GM12891 (cell line): ENCODE results near the gene GATA5.

Experiments
- PAX5 ChIP-seq: IDR thresholded peaks from 2 replicates; pipeline ENCODE4 v1.6.1; 2011; ENCODE audit warnings: low read length, moderate library complexity, mild to moderate bottlenecking; ENCODE audit not compliant: insufficient read depth, severe bottlenecking
- POLR2A ChIP-seq: IDR thresholded peaks from 2 replicates; pipeline ENCODE4 v1.6.1; 2011; ENCODE audit warnings: low read depth, low read length, control low read depth
- POLR2AphosphoS5 ChIP-seq: IDR thresholded peaks from 2 replicates; pipeline ENCODE4 v1.6.1; 2011; ENCODE audit warnings: low read depth, low read length, control low read depth

DNA sequence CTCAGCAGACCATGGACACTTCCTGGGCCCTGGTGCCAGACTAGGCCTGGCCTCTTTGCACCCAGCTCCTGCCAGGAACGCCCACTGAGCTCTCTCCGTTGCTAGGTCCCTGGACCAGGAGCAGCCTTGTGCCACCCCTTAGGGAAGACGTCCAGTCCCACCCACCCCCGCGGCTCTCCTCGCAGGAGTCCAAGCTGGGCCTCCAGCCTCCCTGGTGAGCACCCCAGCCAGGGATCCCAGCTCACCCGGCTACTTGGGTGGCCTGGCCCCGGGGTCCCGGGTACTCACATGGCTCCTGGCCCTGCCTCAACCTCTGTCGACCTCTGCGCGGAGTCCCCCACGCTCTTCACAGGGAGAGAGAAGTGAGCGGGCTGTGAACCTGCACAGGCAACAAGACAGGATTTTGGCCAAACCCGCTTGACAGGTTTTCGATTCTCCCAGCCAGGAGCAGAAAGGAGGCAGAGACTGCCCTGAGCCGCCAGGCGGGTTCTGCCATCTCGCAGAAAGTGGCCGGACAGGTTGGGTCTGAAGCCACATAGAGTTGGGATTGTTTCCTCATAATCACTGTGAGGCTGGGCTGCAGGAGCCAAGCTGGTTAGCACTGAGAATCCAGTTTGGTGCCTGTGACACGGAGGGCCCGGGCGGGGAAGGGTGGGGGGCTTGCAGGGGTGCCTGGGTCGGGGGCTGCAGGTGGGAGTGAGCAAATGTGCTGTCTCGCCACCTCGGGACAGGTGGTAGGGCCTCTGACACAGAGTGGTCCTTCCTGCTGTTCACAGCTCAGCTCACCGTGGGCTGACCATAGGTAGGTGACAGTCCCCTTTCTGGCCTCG lies 48.4 kb downstream of the GATA5 start, which contains the start of gene RBBP8NL:
- no peak for TF ChIP-seq POLR2A
- no peak for TF ChIP-seq PAX5
- no peak for TF ChIP-seq POLR2AphosphoS5
